ENCODE data around the gene KRTAP10-10. TPM values are rescaled to one million over a fixed set of nuclear protein-coding genes. Genes with fewer than 3 reads are reported as not detected.

KRTAP10-10 gene
- total and polyA plus RNA-seq, 4 donors, result not detected

GRCh38 chr21:44686000-44686781 lies 49.0 kb downstream of the KRTAP10-10 start:
- Histone ChIP-seq H3K4me3 (ENCODE audit: low read depth in 1 of 3, low read length in 3 of 3) (no peak overlapping the region), H3K4me1 (ENCODE audit: control insufficient read depth in 4 of 4, insufficient read depth in 4 of 4, low read length in 3 of 4) (no peaks in the 10 kb centered on the region), H3K27me3 (ENCODE audit: control insufficient read depth in 4 of 4, insufficient read depth in 4 of 4, low read length in 3 of 4) (peaks cover 0 to 2% (median under 1%) of the 10 kb centered on the region in 4 donors), H3K9ac (ENCODE audit: low read depth in 1 of 2, low read length in 2 of 2) (no peak overlapping the region), H3K36me3 (ENCODE audit: control insufficient read depth in 4 of 4, insufficient read depth in 3 of 4, low read depth in 1 of 4, low read length in 3 of 4) (no peaks in the 10 kb centered on the region), H3K27ac (ENCODE audit: low read depth in 1 of 2, low read length in 2 of 2) (no peak overlapping the region), H3K9me3 (ENCODE audit: control insufficient read depth in 4 of 4, low read length in 3 of 4) (no peaks in the 10 kb centered on the region)
- TF ChIP-seq YY1 (IDR thresholded peaks at IDR 0.05) (no peak), HNF4G (IDR thresholded peaks at IDR 0.05) (no peak), RAD21 (IDR thresholded peaks at IDR 0.05) (no peak), EGR1 (IDR thresholded peaks at IDR 0.05; ENCODE audit: low read depth in 2 of 2) (no peak), FOXA2 (IDR thresholded peaks at IDR 0.05) (no peak), FOXA1 (IDR thresholded peaks at IDR 0.05) (no peak), ATF3 (IDR thresholded peaks at IDR 0.05) (no peak), HNF4A (conservative IDR thresholded peaks at IDR 0.05) (no peak)
- 33% methylated on average over 14 of the region's 14 CpGs for WGBS
- peak; percentile 25 for DNase-seq (ENCODE audit: low spot score)

- Histone ChIP-seq H3K36me3 (ENCODE audit: control insufficient read depth in 4 of 4, insufficient read depth in 3 of 4, low read depth in 1 of 4, low read length in 3 of 4) (no peaks in the 10 kb centered on the region), H3K27me3 (ENCODE audit: control insufficient read depth in 4 of 4, insufficient read depth in 4 of 4, low read length in 3 of 4) (peaks cover 0 to 2% (median under 1%) of the 10 kb centered on the region in 4 donors), H3K9me3 (ENCODE audit: control insufficient read depth in 4 of 4, low read length in 3 of 4) (peaks cover 0 to 1% (median 0%) of the 10 kb centered on the region in 4 donors), H3K9ac (ENCODE audit: low read depth in 1 of 2, low read length in 2 of 2) (no peak overlapping the region), H3K4me3 (ENCODE audit: low read depth in 1 of 3, low read length in 3 of 3) (no peak overlapping the region), H3K27ac (ENCODE audit: low read depth in 1 of 2, low read length in 2 of 2) (no peak overlapping the region), H3K4me1 (ENCODE audit: control insufficient read depth in 4 of 4, insufficient read depth in 4 of 4, low read length in 3 of 4) (no peaks in the 10 kb centered on the region)
- TF ChIP-seq EGR1 (IDR thresholded peaks at IDR 0.05; ENCODE audit: low read depth in 2 of 2), result no peak
- no peak for TF ChIP-seq GABPA (IDR thresholded peaks at IDR 0.05 in 1 of 2, conservative IDR thresholded peaks at IDR 0.05 in 1 of 2)
- TF ChIP-seq HNF4G (IDR thresholded peaks at IDR 0.05), result no peak
- TF ChIP-seq, protein P1, sequence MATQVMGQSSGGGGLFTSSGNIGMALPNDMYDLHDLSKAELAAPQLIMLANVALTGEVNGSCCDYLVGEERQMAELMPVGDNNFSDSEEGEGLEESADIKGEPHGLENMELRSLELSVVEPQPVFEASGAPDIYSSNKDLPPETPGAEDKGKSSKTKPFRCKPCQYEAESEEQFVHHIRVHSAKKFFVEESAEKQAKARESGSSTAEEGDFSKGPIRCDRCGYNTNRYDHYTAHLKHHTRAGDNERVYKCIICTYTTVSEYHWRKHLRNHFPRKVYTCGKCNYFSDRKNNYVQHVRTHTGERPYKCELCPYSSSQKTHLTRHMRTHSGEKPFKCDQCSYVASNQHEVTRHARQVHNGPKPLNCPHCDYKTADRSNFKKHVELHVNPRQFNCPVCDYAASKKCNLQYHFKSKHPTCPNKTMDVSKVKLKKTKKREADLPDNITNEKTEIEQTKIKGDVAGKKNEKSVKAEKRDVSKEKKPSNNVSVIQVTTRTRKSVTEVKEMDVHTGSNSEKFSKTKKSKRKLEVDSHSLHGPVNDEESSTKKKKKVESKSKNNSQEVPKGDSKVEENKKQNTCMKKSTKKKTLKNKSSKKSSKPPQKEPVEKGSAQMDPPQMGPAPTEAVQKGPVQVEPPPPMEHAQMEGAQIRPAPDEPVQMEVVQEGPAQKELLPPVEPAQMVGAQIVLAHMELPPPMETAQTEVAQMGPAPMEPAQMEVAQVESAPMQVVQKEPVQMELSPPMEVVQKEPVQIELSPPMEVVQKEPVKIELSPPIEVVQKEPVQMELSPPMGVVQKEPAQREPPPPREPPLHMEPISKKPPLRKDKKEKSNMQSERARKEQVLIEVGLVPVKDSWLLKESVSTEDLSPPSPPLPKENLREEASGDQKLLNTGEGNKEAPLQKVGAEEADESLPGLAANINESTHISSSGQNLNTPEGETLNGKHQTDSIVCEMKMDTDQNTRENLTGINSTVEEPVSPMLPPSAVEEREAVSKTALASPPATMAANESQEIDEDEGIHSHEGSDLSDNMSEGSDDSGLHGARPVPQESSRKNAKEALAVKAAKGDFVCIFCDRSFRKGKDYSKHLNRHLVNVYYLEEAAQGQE (IDR thresholded peaks at IDR 0.05), result no peak
- TF ChIP-seq FOXA1 (IDR thresholded peaks at IDR 0.05), result no peak
- no peak for TF ChIP-seq JUND (IDR thresholded peaks at IDR 0.05)
- TF ChIP-seq YY1 (IDR thresholded peaks at IDR 0.05), result no peak
- TF ChIP-seq, protein P2, sequence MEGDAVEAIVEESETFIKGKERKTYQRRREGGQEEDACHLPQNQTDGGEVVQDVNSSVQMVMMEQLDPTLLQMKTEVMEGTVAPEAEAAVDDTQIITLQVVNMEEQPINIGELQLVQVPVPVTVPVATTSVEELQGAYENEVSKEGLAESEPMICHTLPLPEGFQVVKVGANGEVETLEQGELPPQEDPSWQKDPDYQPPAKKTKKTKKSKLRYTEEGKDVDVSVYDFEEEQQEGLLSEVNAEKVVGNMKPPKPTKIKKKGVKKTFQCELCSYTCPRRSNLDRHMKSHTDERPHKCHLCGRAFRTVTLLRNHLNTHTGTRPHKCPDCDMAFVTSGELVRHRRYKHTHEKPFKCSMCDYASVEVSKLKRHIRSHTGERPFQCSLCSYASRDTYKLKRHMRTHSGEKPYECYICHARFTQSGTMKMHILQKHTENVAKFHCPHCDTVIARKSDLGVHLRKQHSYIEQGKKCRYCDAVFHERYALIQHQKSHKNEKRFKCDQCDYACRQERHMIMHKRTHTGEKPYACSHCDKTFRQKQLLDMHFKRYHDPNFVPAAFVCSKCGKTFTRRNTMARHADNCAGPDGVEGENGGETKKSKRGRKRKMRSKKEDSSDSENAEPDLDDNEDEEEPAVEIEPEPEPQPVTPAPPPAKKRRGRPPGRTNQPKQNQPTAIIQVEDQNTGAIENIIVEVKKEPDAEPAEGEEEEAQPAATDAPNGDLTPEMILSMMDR (IDR thresholded peaks at IDR 0.05; ENCODE audit: low read depth, low read length, missing input control), result no peak
- no peak for TF ChIP-seq RXRA (IDR thresholded peaks at IDR 0.05)
- no peak for TF ChIP-seq SP1 (IDR thresholded peaks at IDR 0.05)
- TF ChIP-seq ATF3 (IDR thresholded peaks at IDR 0.05), result no peak
- DNase-seq (ENCODE audit: low spot score), result peak; percentile 28
- 61% methylated on average over 25 of the region's 25 CpGs for WGBS
Observed at GRCh38 chr21:44686843-44687561, 49.8 kb downstream of the KRTAP10-10 start.

Measured in liver (tissue), 9 donors.